Astrocyte (in vitro differentiated cells and primary cell): ENCODE data around the gene PNKP.

Source experiments
- CTCF ChIP-seq: IDR thresholded peaks from 2 replicates; pipeline ENCODE4 v1.5.1; 2011; ENCODE audit warnings: low read depth, mild to moderate bottlenecking, inconsistent platforms, low read length, moderate library complexity; ENCODE audit not compliant: insufficient read depth
- EZH2 ChIP-seq: IDR thresholded peaks from 2 replicates; pipeline ENCODE4 v1.6.1; 2012; ENCODE audit warnings: mild to moderate bottlenecking, low read length, inconsistent platforms; ENCODE audit not compliant: insufficient read depth

GRCh38 chr19:49870309-49870901 lies 3.0 kb upstream of the PNKP start:
- TF ChIP-seq CTCF (no peak), EZH2 (no peak)
